CD4-positive, CD25-positive, alpha-beta regulatory T cell (primary cell): ENCODE measurements around the gene CCDC28A. TPM values are rescaled to one million over a fixed set of nuclear protein-coding genes. Genes with fewer than 3 reads are reported as not detected.

Experiments used
- ATAC-seq, 2 donors: fragments of 150-1000 bp; cut with Tn5 transposase; one replicate each; pipeline ENCODE4 v1.10.0; 2021; ENCODE audit warnings: low read depth in 2 of 2, moderate number of reproducible peaks in 2 of 2, moderate library complexity in 1 of 2
- DNase-seq, 3 donors: peaks; one replicate each; pipeline versions ENCODE4 v3.0.0 to v3.0.0-alpha.2; 2012 to 2022; ENCODE audit warnings: mixed read lengths in 1 of 3
- H3K27ac ChIP-seq: one replicate; pipeline ENCODE4 v1.7.0; 2013; ENCODE audit warnings: mild to moderate bottlenecking, low read length; ENCODE audit not compliant: insufficient read depth, poor library complexity, severe bottlenecking
- H3K27me3 ChIP-seq: one replicate; pipeline ENCODE4 v1.7.0; 2013; ENCODE audit warnings: low read length; ENCODE audit not compliant: control insufficient read depth, insufficient read depth
- H3K36me3 ChIP-seq: one replicate; pipeline ENCODE4 v1.7.0; 2013; ENCODE audit warnings: mild to moderate bottlenecking, low read length, moderate library complexity; ENCODE audit not compliant: control insufficient read depth, insufficient read depth
- H3K4me1 ChIP-seq: 2 replicates; pipeline ENCODE4 v1.7.0; 2013; ENCODE audit warnings: mild to moderate bottlenecking, low read length; ENCODE audit not compliant: insufficient read depth, control insufficient read depth, poor library complexity, severe bottlenecking
- H3K4me3 ChIP-seq: one replicate; pipeline ENCODE4 v1.7.0; 2013; ENCODE audit warnings: low read depth, mild to moderate bottlenecking, low read length, moderate library complexity
- H3K9me3 ChIP-seq, 2 experiments: 1 replicate in 1 of 2; 2 replicates in 1 of 2; pipeline ENCODE4 v1.7.0; 2013; ENCODE audit warnings: low read length in 2 of 2, mild to moderate bottlenecking in 1 of 2, moderate library complexity in 1 of 2; ENCODE audit not compliant: control insufficient read depth in 2 of 2
- H3K27ac Mint-ChIP-seq, 3 donors: one replicate each; pipeline ENCODE4 v1.8.0; 2020 to 2022; ENCODE audit warnings: mild to moderate bottlenecking in 3 of 3, mixed read lengths in 3 of 3, moderate library complexity in 2 of 3
- H3K27me3 Mint-ChIP-seq: one replicate; pipeline ENCODE4 v1.8.0; 2022; ENCODE audit warnings: mild to moderate bottlenecking, mixed read lengths
- H3K36me3 Mint-ChIP-seq: one replicate; pipeline ENCODE4 v1.8.0; 2020; ENCODE audit warnings: mixed read lengths
- H3K4me1 Mint-ChIP-seq, 4 donors: one replicate each; pipeline ENCODE4 v1.8.0; 2020 to 2022; ENCODE audit warnings: mixed read lengths in 4 of 4, mild to moderate bottlenecking in 1 of 4
- H3K4me3 Mint-ChIP-seq, 4 donors: one replicate each; pipeline ENCODE4 v1.8.0; 2020 to 2022; ENCODE audit warnings: mild to moderate bottlenecking in 4 of 4, mixed read lengths in 4 of 4, moderate library complexity in 3 of 4
- H3K9me3 Mint-ChIP-seq, 7 donors: one replicate each; pipeline ENCODE4 v1.8.0; 2020 to 2022; ENCODE audit warnings: mixed read lengths in 7 of 7, mild to moderate bottlenecking in 3 of 7, moderate library complexity in 2 of 7
- polyA plus RNA-seq, 4 donors: library from polyadenylated mRNA; unstranded; fragments of 300-500 nt; fragmentation: Illumina TruSeq; gene quantifications; one replicate each; pipeline ENCODE4 v1.2.3, GENCODE V29; 2021
- total RNA-seq: library from RNA; stranded (reverse); gene quantifications from one replicate; pipeline ENCODE4 v1.2.3, GENCODE V29; 2022

The CCDC28A gene
- total and polyA plus RNA-seq, 5 donors from 2014 or later = 27.2 to 112 (median 78.3) TPM

- Histone ChIP-seq H3K27ac (no peak overlapping the region), H3K9me3 (no peaks in the 10 kb centered on the region), H3K4me1 (no peaks in the 10 kb centered on the region), H3K4me3 (no peak overlapping the region), H3K36me3 (no peaks in the 10 kb centered on the region), H3K27me3 (peaks cover 3% of the 10 kb centered on the region)
- ATAC-seq (no peak), DNase-seq (peak in 1 of 3 donors; percentile 8)
- peaks cover 16% of the 10 kb centered on the region for H3K27me3 Mint-ChIP-seq
- H3K27ac Mint-ChIP-seq = no peak overlapping the region
- no peaks in the 10 kb centered on the region for H3K36me3 Mint-ChIP-seq
- H3K4me1 Mint-ChIP-seq = peaks cover 0 to 6% (median 2%) of the 10 kb centered on the region in 4 donors
- H3K4me3 Mint-ChIP-seq = no peak overlapping the region
- no peaks in the 10 kb centered on the region for H3K9me3 Mint-ChIP-seq
These were observed 45.1 kb downstream of the CCDC28A start for GRCh38 chr6:138818496-138819194.

- no peaks in the 10 kb centered on the region for H3K36me3 Mint-ChIP-seq
- Histone ChIP-seq H3K36me3 (no peaks in the 10 kb centered on the region), H3K27ac (no peak overlapping the region), H3K27me3 (no peaks in the 10 kb centered on the region), H3K9me3 (no peaks in the 10 kb centered on the region), H3K4me1 (no peaks in the 10 kb centered on the region), H3K4me3 (no peak overlapping the region)
- peaks cover 0 to 5% (median 2%) of the 10 kb centered on the region in 4 donors for H3K4me1 Mint-ChIP-seq
- peaks cover 6% of the 10 kb centered on the region for H3K27me3 Mint-ChIP-seq
- ATAC-seq (no peak), DNase-seq (no peak)
- no peak overlapping the region for H3K27ac Mint-ChIP-seq
- no peaks in the 10 kb centered on the region for H3K9me3 Mint-ChIP-seq
- H3K4me3 Mint-ChIP-seq = no peak overlapping the region
These were observed 48.0 kb downstream of the CCDC28A start for GRCh38 chr6:138821519-138821918.

- Histone ChIP-seq H3K27ac (no peak overlapping the region), H3K4me3 (no peak overlapping the region), H3K36me3 (no peaks in the 10 kb centered on the region), H3K9me3 (no peaks in the 10 kb centered on the region), H3K27me3 (no peaks in the 10 kb centered on the region), H3K4me1 (no peaks in the 10 kb centered on the region)
- Mint-ChIP-seq H3K27me3 (peaks cover 6% of the 10 kb centered on the region), H3K36me3 (no peaks in the 10 kb centered on the region), H3K9me3 (peaks cover 0 to 2% (median 0%) of the 10 kb centered on the region in 7 donors), H3K4me1 (peaks cover 0 to 5% (median 2%) of the 10 kb centered on the region in 4 donors), H3K4me3 (no peak overlapping the region), H3K27ac (peak overlapping the region in 1 of 3 donors; percentile 67)
- peak in 2 of 3 donors; percentile 8 to 56 for DNase-seq
- ATAC-seq = peak; percentile 53 to 55
These were observed 51.0 kb downstream of the CCDC28A start for GRCh38 chr6:138824482-138825144.

GRCh38 chr6:138830248-138830647, 56.7 kb downstream of the CCDC28A start:
- Mint-ChIP-seq H3K36me3 (no peaks in the 10 kb centered on the region), H3K9me3 (peaks cover 0 to 6% (median 0%) of the 10 kb centered on the region in 7 donors), H3K4me3 (no peak overlapping the region), H3K4me1 (no peaks in the 10 kb centered on the region), H3K27ac (no peak overlapping the region), H3K27me3 (peaks cover 4% of the 10 kb centered on the region)
- Histone ChIP-seq H3K27me3 (no peaks in the 10 kb centered on the region), H3K4me1 (no peaks in the 10 kb centered on the region), H3K4me3 (no peak overlapping the region), H3K9me3 (no peaks in the 10 kb centered on the region), H3K36me3 (no peaks in the 10 kb centered on the region), H3K27ac (no peak overlapping the region)
- no peak for ATAC-seq
- DNase-seq = no peak

GRCh38 chr6:138832182-138832581, 58.6 kb downstream of the CCDC28A start:
- Mint-ChIP-seq H3K9me3 (peaks cover 0 to 4% (median 0%) of the 10 kb centered on the region in 7 donors), H3K27ac (no peak overlapping the region), H3K27me3 (peaks cover 4% of the 10 kb centered on the region), H3K4me3 (no peak overlapping the region), H3K4me1 (no peaks in the 10 kb centered on the region), H3K36me3 (no peaks in the 10 kb centered on the region)
- no peaks in the 10 kb centered on the region for H3K9me3 ChIP-seq
- DNase-seq = no peak
- H3K27me3 ChIP-seq = no peaks in the 10 kb centered on the region
- H3K27ac ChIP-seq = no peak overlapping the region
- H3K4me1 ChIP-seq = no peaks in the 10 kb centered on the region
- no peak for ATAC-seq
- H3K36me3 ChIP-seq = no peaks in the 10 kb centered on the region
- H3K4me3 ChIP-seq = no peak overlapping the region

- no peaks in the 10 kb centered on the region for H3K36me3 ChIP-seq
- no peaks in the 10 kb centered on the region for H3K9me3 ChIP-seq
- Mint-ChIP-seq H3K27ac (no peak overlapping the region), H3K4me3 (no peak overlapping the region), H3K4me1 (no peaks in the 10 kb centered on the region), H3K36me3 (no peaks in the 10 kb centered on the region), H3K27me3 (peaks cover 4% of the 10 kb centered on the region), H3K9me3 (peaks cover 0 to 4% (median 0%) of the 10 kb centered on the region in 7 donors)
- H3K27me3 ChIP-seq = no peaks in the 10 kb centered on the region
- no peak for ATAC-seq
- no peak overlapping the region for H3K4me3 ChIP-seq
- no peak for DNase-seq
- H3K27ac ChIP-seq = no peak overlapping the region
- no peaks in the 10 kb centered on the region for H3K4me1 ChIP-seq
These were observed 60.4 kb downstream of the CCDC28A start for GRCh38 chr6:138833816-138834539.

GRCh38 chr6:138837246-138837645, 63.7 kb downstream of the CCDC28A start:
- peaks cover 8% of the 10 kb centered on the region for H3K27me3 Mint-ChIP-seq
- H3K36me3 Mint-ChIP-seq = peaks cover 3% of the 10 kb centered on the region
- ATAC-seq (no peak), DNase-seq (no peak)
- Histone ChIP-seq H3K36me3 (no peaks in the 10 kb centered on the region), H3K9me3 (no peaks in the 10 kb centered on the region), H3K27me3 (no peaks in the 10 kb centered on the region), H3K27ac (no peak overlapping the region), H3K4me1 (no peaks in the 10 kb centered on the region), H3K4me3 (no peak overlapping the region)
- peaks cover 0 to 4% (median 0%) of the 10 kb centered on the region in 7 donors for H3K9me3 Mint-ChIP-seq
- no peaks in the 10 kb centered on the region for H3K4me1 Mint-ChIP-seq
- H3K27ac Mint-ChIP-seq = no peak overlapping the region
- no peak overlapping the region for H3K4me3 Mint-ChIP-seq
